GM12878 (cell line): ENCODE data around the gene ZNF814. TPM values are rescaled to one million over a fixed set of nuclear protein-coding genes. Genes with fewer than 3 reads are reported as not detected.

Experiments used
- ATAC-seq: fragments of 200-7000 bp; cut with Tn5 transposase; 3 replicates; pipeline ENCODE4 v1.9.1; 2020; ENCODE audit warnings: mild to moderate bottlenecking, moderate library complexity
- BruUV-seq: library from RNA; stranded (reverse); fragments of 400-500 nt; replicated peaks from 2 replicates; lab custom pipeline; 2021; lab: Mats Ljungman, UMichigan
- CTCF ChIA-PET: fragments of 300-600 bp; sonication (Branson Sonifier 250); formaldehyde crosslinking; extraction: SDS; loops from one replicate; lab custom pipeline; 2021; ENCODE audit warnings: inconsistent platforms; lab: Yijun Ruan, JAX
- POLR2A ChIA-PET: fragments of 350-600 bp; formaldehyde crosslinking; extraction: SDS; loops from one replicate; lab custom pipeline; 2021; ENCODE audit warnings: inconsistent platforms; lab: Charles Lee
- RAD21 ChIA-PET: fragments of 300-600 bp; sonication (Branson Sonifier 250); formaldehyde crosslinking; loops from one replicate; lab custom pipeline; 2023; ENCODE audit warnings: antibody characterized with exemption; ENCODE audit not compliant: unreplicated experiment; lab: Charles Lee
- SMC1A ChIA-PET: fragments of 300-600 bp; sonication (Branson Sonifier 250); formaldehyde crosslinking; loops from one replicate; lab custom pipeline; 2023; ENCODE audit not compliant: unreplicated experiment, uncharacterized antibody; lab: Charles Lee
- DNase-seq: peaks from one replicate; pipeline ENCODE4 v3.0.0-alpha.2; 2011; ENCODE audit warnings: low read depth, low spot score
- FAIRE-seq: peaks from 3 replicates; lab custom pipeline; 2011; peaks lifted over from hg19 to GRCh38; lab: Jason Lieb, UNC
- H2AFZ ChIP-seq: 2 replicates; pipeline ENCODE4 v1.6.0; 2011; ENCODE audit warnings: low read depth, low read length, control low read depth; ENCODE audit not compliant: control insufficient read depth
- H3K27ac ChIP-seq: 2 replicates; pipeline ENCODE4 v1.5.1; 2011; ENCODE audit warnings: control low read depth; ENCODE audit not compliant: control insufficient read depth, insufficient read depth
- H3K27me3 ChIP-seq, 2 experiments: replicated peaks in 1 of 2; 2 replicates each; pipeline versions ENCODE4 v1.6.0 to v1.6.1; 2011; ENCODE audit warnings: low read length in 1 of 2; ENCODE audit not compliant: control insufficient read depth in 2 of 2, insufficient read depth in 2 of 2
- H3K36me3 ChIP-seq, 2 experiments: 2 replicates each; pipeline ENCODE4 v1.5.1; 2011; ENCODE audit warnings: low read length in 1 of 2; ENCODE audit not compliant: control insufficient read depth in 2 of 2, insufficient read depth in 2 of 2
- H3K4me1 ChIP-seq: 2 replicates; pipeline ENCODE4 v1.6.1; 2011; ENCODE audit warnings: mild to moderate bottlenecking, low read length, moderate library complexity, mixed read lengths; ENCODE audit not compliant: control insufficient read depth, insufficient read depth
- H3K4me2 ChIP-seq: 2 replicates; pipeline ENCODE4 v1.6.0; 2011; ENCODE audit warnings: control low read depth; ENCODE audit not compliant: control insufficient read depth, insufficient read depth
- H3K4me3 ChIP-seq: fragments of 200-600 bp; sonication (generic); 2 replicates; pipeline ENCODE4 v1.5.1; 2016
- H3K79me2 ChIP-seq: 2 replicates; pipeline ENCODE4 v1.6.0; 2011; ENCODE audit warnings: low read length; ENCODE audit not compliant: control insufficient read depth, insufficient read depth
- H3K9ac ChIP-seq: 2 replicates; pipeline ENCODE4 v1.8.0; 2011; ENCODE audit warnings: low read length, control low read depth, mixed read lengths; ENCODE audit not compliant: control insufficient read depth, insufficient read depth
- H3K9me3 ChIP-seq: replicated peaks from 3 replicates; pipeline ENCODE4 v1.5.1; 2011; ENCODE audit warnings: mild to moderate bottlenecking, low read length; ENCODE audit not compliant: control insufficient read depth, insufficient read depth
- H4K20me1 ChIP-seq: 2 replicates; pipeline ENCODE4 v1.6.0; 2011; ENCODE audit not compliant: control insufficient read depth, insufficient read depth
- ATF7 ChIP-seq: fragments of 450-650 bp; IDR thresholded peaks from 2 replicates; pipeline ENCODE4 v1.6.1; 2016; ENCODE audit warnings: low read depth, mild to moderate bottlenecking
- CREB1 ChIP-seq: IDR thresholded peaks from 2 replicates; pipeline ENCODE4 v1.6.1; 2012; ENCODE audit warnings: low read depth, mild to moderate bottlenecking, inconsistent platforms
- FOS ChIP-seq: IDR thresholded peaks from 3 replicates; pipeline ENCODE4 v1.6.1; 2011; ENCODE audit warnings: borderline replicate concordance; ENCODE audit not compliant: insufficient read length; ENCODE audit errors: extremely low read depth
- HDAC2 ChIP-seq: fragments of 200-600 bp; sonication (generic); IDR thresholded peaks from 2 replicates; pipeline ENCODE4 v1.6.1; 2017
- MXI1 ChIP-seq: fragments of 150-350 bp; IDR thresholded peaks from 2 replicates; pipeline ENCODE4 v1.6.1; 2011; ENCODE audit warnings: low read depth, mild to moderate bottlenecking, inconsistent platforms, low read length, improper control_type of control experiment
- PAX8 ChIP-seq: fragments of 450-650 bp; IDR thresholded peaks from 2 replicates; pipeline ENCODE4 v1.6.1; 2017; ENCODE audit warnings: mild to moderate bottlenecking, moderate library complexity
- RAD21 ChIP-seq: IDR thresholded peaks from 2 replicates; pipeline ENCODE4 v1.6.1; 2011; ENCODE audit warnings: mild to moderate bottlenecking, low read depth, low read length, moderate library complexity; ENCODE audit not compliant: insufficient read depth
- RUNX3 ChIP-seq: IDR thresholded peaks from 2 replicates; pipeline ENCODE4 v1.6.1; 2012; ENCODE audit warnings: low read length, inconsistent platforms
- SMC3 ChIP-seq: IDR thresholded peaks from 2 replicates; pipeline ENCODE4 v1.6.1; 2011; ENCODE audit warnings: low read length, improper control_type of control experiment, borderline replicate concordance
- SPI1 ChIP-seq: IDR thresholded peaks from 2 replicates; pipeline ENCODE4 v1.6.1; 2011; ENCODE audit warnings: low read depth, mild to moderate bottlenecking, low read length, moderate library complexity, borderline replicate concordance; ENCODE audit not compliant: insufficient read depth
- YY1 ChIP-seq: IDR thresholded peaks from 2 replicates; pipeline ENCODE4 v1.6.1; 2011; ENCODE audit warnings: low read depth, mild to moderate bottlenecking, low read length
- WGBS: methylation state at CpG from one replicate; pipeline ENCODE4 v1.1.6; 2016; ENCODE audit warnings: low lambda C conversion rate; ENCODE audit not compliant: insufficient replicate concordance, insufficient coverage; ENCODE audit errors: missing lambda C conversion rate; 5-methylcytosine and 5-hydroxymethylcytosine counted together
- in situ Hi-C: fragments of 300-500 bp; cut with MboI; formaldehyde crosslinking; loops from 9 replicates; pipeline ENCODE4 v1.14.3; 2018; ENCODE audit warnings: mixed read lengths
- intact Hi-C: fragments of 100-400 bp; cut with micrococcal nuclease; formaldehyde crosslinking; loops from one replicate; pipeline ENCODE4 v1.14.2; 2022; ENCODE audit not compliant: unreplicated experiment
- polyA plus RNA-seq, 11 experiments: library from polyadenylated mRNA; depleted of rRNA in 4 of 11; unstranded in 6 of 11; stranded (reverse) in 5 of 11; fragments of >200 nt; fragmentation: Nextera tagmentation in 4 of 11; fragmentation: Illumina TruSeq in 1 of 11; extraction: Ambion mirVana in 4 of 11; extraction: Trizol in 1 of 11; gene quantifications; 1 replicate in 1 of 11; 2 replicates in 10 of 11; pipeline versions ENCODE4 v1.2.1 to v1.2.3, GENCODE V29; 2011 to 2016; ENCODE audit warnings: inconsistent platforms in 2 of 11, missing spikeins in 2 of 11, low read depth in 1 of 11
- total RNA-seq, 4 experiments: library from RNA; depleted of rRNA in 3 of 4; stranded (reverse); fragments of >200 nt in 3 of 4; fragmentation: Illumina TruSeq in 1 of 4; extraction: Trizol in 1 of 4; gene quantifications; 2 replicates each; pipeline versions ENCODE4 v1.2.1 to v1.2.3, GENCODE V29; 2013 to 2021
- TF ChIP-seq, protein P1 (sequence below), 3 experiments: IDR thresholded peaks in 2 of 3; conservative IDR thresholded peaks in 1 of 3; 2 replicates each; pipeline ENCODE4 v1.5.1; 2011; ENCODE audit warnings: low read depth in 3 of 3, low read length in 3 of 3, mild to moderate bottlenecking in 3 of 3, control low read depth in 2 of 3, moderate library complexity in 2 of 3, inconsistent platforms in 1 of 3, mixed read lengths in 1 of 3; ENCODE audit not compliant: control insufficient read depth in 2 of 3, insufficient read depth in 1 of 3; ENCODE audit errors: extremely low read depth in 1 of 3

Gene ZNF814
- total and polyA plus RNA-seq, 10 of the 15 experiments (the other 5 are each of a cell fraction or from before 2014, with no cell fraction given), result 10.9 to 31.0 (median 21.6) TPM

DNA sequence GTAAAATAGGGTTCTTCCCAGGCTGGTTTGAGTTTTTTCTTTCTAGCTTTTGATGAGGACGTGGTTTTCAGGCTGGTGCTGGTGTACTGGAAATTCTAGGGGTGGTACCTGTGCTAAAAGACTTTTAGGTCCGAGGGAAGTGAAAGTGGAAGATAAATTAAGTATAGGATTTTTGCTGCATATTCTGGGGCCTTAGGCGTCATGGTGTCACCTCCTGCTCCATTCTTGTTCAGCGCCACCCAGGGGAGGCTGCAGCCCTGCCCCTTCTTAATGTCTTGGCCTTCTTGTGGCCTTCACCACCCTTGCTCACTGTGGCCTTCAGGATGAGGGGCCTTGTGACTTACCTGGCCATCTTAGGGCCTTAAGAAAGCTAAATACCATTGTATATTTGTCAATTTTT lies 86.6 kb downstream of the ZNF814 start:
- ChIA-PET POLR2A (interaction anchor here (0.6 kb wide), 1 partner anchor 28 kb away, joined by 4 read pairs; no protein-coding TSS in a partner anchor), RAD21 (no interaction called here), CTCF (interaction anchor here (0.8 to 1.6 kb wide), 4 partner anchors 12 to 701 kb away, joined by 3 to 8 read pairs (median 3); partner anchors contain the start of gene ZNF552), SMC1A (interaction anchor here (0.9 to 1.2 kb wide), 2 partner anchors 17 to 55 kb away, joined by 3 to 5 read pairs; no protein-coding TSS in a partner anchor)
- ATAC-seq (peak; percentile 91), DNase-seq (no peak), FAIRE-seq (peak; percentile 41)
- TF ChIP-seq PAX8, result no peak
- peak; percentile 29; the same call in 1 of the 2 replicates for TF ChIP-seq RUNX3
- TF ChIP-seq HDAC2, result no peak
- TF ChIP-seq, protein P1, sequence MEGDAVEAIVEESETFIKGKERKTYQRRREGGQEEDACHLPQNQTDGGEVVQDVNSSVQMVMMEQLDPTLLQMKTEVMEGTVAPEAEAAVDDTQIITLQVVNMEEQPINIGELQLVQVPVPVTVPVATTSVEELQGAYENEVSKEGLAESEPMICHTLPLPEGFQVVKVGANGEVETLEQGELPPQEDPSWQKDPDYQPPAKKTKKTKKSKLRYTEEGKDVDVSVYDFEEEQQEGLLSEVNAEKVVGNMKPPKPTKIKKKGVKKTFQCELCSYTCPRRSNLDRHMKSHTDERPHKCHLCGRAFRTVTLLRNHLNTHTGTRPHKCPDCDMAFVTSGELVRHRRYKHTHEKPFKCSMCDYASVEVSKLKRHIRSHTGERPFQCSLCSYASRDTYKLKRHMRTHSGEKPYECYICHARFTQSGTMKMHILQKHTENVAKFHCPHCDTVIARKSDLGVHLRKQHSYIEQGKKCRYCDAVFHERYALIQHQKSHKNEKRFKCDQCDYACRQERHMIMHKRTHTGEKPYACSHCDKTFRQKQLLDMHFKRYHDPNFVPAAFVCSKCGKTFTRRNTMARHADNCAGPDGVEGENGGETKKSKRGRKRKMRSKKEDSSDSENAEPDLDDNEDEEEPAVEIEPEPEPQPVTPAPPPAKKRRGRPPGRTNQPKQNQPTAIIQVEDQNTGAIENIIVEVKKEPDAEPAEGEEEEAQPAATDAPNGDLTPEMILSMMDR (IDR thresholded peaks at IDR 0.05 in 2 of 3, conservative IDR thresholded peaks at IDR 0.05 in 1 of 3; ENCODE audit: control insufficient read depth in 2 of 3, extremely low read depth in 1 of 3, insufficient read depth in 1 of 3, low read depth in 3 of 3, low read length in 3 of 3), result peak; percentile 31 to 38 (median 34); a peak in 5 of 6 replicates
- peak; percentile 31; the same call in 1 of the 2 replicates for TF ChIP-seq MXI1
- TF ChIP-seq YY1, result peak; percentile 71; the same call in 1 of the 2 replicates
- 0 out of 2 replicates have a peak, but pooled peaks have one; percentile 14 for TF ChIP-seq RAD21
- TF ChIP-seq CREB1, result 0 out of 2 replicates have a peak, but pooled peaks have one; percentile 18
- TF ChIP-seq SPI1, result peak; percentile 66
- peak; percentile 18; the same call in 1 of the 2 replicates for TF ChIP-seq ATF7
- no peak for TF ChIP-seq FOS
- peak; percentile 37; the same call in 1 of the 2 replicates for TF ChIP-seq SMC3
- BruUV-seq, result no TSS peak
- Histone ChIP-seq H3K36me3 (peaks cover 0 to 2% of the 10 kb centered on the region in 2 experiments; a peak in 1 of 4 replicates), H3K4me3 (no peak overlapping the region), H4K20me1 (no peaks in the 10 kb centered on the region), H3K9ac (no peak overlapping the region), H3K4me2 (no peak overlapping the region; the same call in 1 of the 2 replicates), H3K4me1 (peaks cover 5% of the 10 kb centered on the region), H3K27me3 (no peaks in the 10 kb centered on the region), H2AFZ (peak overlapping the region; percentile 3; the same call in 1 of the 2 replicates), H3K79me2 (no peaks in the 10 kb centered on the region; the same call in 1 of the 2 replicates), H3K9me3 (no peaks in the 10 kb centered on the region), H3K27ac (peak overlapping the region; percentile 40)
- in situ Hi-C loops, result loop anchor here (25.0 kb wide), 1 partner anchor 1665 kb away; the partner anchor contains the start of gene ZNF444
- intact Hi-C loops, result no loop called here
- 6% methylated on average over 4 of the region's 4 CpGs for WGBS
